Head of caudate nucleus (tissue), 42 donors: Measurements from ENCODE around the gene HIP1.
A peak's percentile ranks its signal among the peaks of the same experiment; 100 is the strongest.
"Not testable (repeated sequence)": the region's sequence is repeated elsewhere in the genome, so short reads cannot be mapped to it uniquely, and the experiment has no call there.

ENCODE experiments used
- DNase-seq, 42 donors: peaks; one replicate each; pipeline versions ENCODE4 v3.0.0 to v3.0.0-alpha.2; 2020 to 2021; ENCODE audit warnings: mixed read lengths in 7 of 42
- intact Hi-C: fragments of 100-400 bp; cut with DNase I; formaldehyde crosslinking; loops from one replicate; pipeline ENCODE4 v1.15.0; 2022

HIP1 gene

GRCh38 chr7:75738604-75738974 is at the start of gene HIP1:
Gene HIP1, minus strand, starts transcription at chr7:75738941. Its CDS starts 21 bp downstream, at chr7:75738920.
- intact Hi-C loops = loop anchor here (5.0 kb wide), 1 partner anchor 141 kb away; no protein-coding TSS in a partner anchor
- peak in 2 of 42 donors; percentile 11 to 52 for DNase-seq

GRCh38 chr7:75788154-75788847 is 49.6 kb upstream of the HIP1 start:
- DNase-seq, intact Hi-C loops: not testable (repeated sequence)

GRCh38 chr7:75783058-75783457 is 44.3 kb upstream of the HIP1 start:
- intact Hi-C loops, DNase-seq: not testable (repeated sequence)

- intact Hi-C loops = not testable (repeated sequence)
Measured at GRCh38 chr7:75780647-75781273, 42.0 kb upstream of the HIP1 start.

GRCh38 chr7:75779516-75779915 is 40.8 kb upstream of the HIP1 start:
- DNase-seq, intact Hi-C loops: not testable (repeated sequence)

More at GRCh38 chr7:75780647-75781273, 42.0 kb upstream of the HIP1 start:
- DNase-seq = not testable (repeated sequence)

GRCh38 chr7:75779035-75779434 is 40.3 kb upstream of the HIP1 start:
- DNase-seq, intact Hi-C loops: not testable (repeated sequence)

- DNase-seq = peak in 1 of 42 donors; percentile 7
- intact Hi-C loops = no loop called here
Measured at GRCh38 chr7:75776295-75776971, 37.7 kb upstream of the HIP1 start.

- intact Hi-C loops = not testable (repeated sequence)
Measured at GRCh38 chr7:75773958-75774357, 35.2 kb upstream of the HIP1 start.

GRCh38 chr7:75772081-75773077 is 33.6 kb upstream of the HIP1 start, which contains the start of gene CCL26:
Gene CCL26, minus strand, starts transcription at chr7:75772211. Its CDS starts 35 bp downstream, at chr7:75772176.
- DNase-seq = no peak
- intact Hi-C loops = no loop called here

More at GRCh38 chr7:75773958-75774357, 35.2 kb upstream of the HIP1 start:
- not testable (repeated sequence) for DNase-seq

GRCh38 chr7:75771224-75771623 is 32.5 kb upstream of the HIP1 start:
- intact Hi-C loops = no loop called here
- DNase-seq = no peak

GRCh38 chr7:75762350-75762917 is 23.7 kb upstream of the HIP1 start:
- peak in 9 of 42 donors; percentile 4 to 60 (median 28) for DNase-seq
- intact Hi-C loops = no loop called here

GRCh38 chr7:75761801-75762200 is 23.1 kb upstream of the HIP1 start:
- intact Hi-C loops, DNase-seq: not testable (repeated sequence)

GRCh38 chr7:75758491-75758890 is 19.8 kb upstream of the HIP1 start:
- intact Hi-C loops = no loop called here
- DNase-seq = no peak

- intact Hi-C loops = no loop called here
- DNase-seq = no peak
Measured at GRCh38 chr7:75757860-75758259, 19.1 kb upstream of the HIP1 start.

- intact Hi-C loops = no loop called here
- peak in 8 of 42 donors; percentile 13 to 56 (median 32) for DNase-seq
Measured at GRCh38 chr7:75756991-75757676, 18.4 kb upstream of the HIP1 start.

- no peak for DNase-seq
- intact Hi-C loops = no loop called here
Measured at GRCh38 chr7:75756206-75756990, 17.7 kb upstream of the HIP1 start.

- intact Hi-C loops = no loop called here
- no peak for DNase-seq
Measured at GRCh38 chr7:75743455-75743859, 4.7 kb upstream of the HIP1 start.
